ENCODE data around the gene TRAF5.
"Not testable (repeated sequence)": the region's sequence is repeated elsewhere in the genome, so short reads cannot be mapped to it uniquely, and the experiment has no call there.

Gene TRAF5

DNA sequence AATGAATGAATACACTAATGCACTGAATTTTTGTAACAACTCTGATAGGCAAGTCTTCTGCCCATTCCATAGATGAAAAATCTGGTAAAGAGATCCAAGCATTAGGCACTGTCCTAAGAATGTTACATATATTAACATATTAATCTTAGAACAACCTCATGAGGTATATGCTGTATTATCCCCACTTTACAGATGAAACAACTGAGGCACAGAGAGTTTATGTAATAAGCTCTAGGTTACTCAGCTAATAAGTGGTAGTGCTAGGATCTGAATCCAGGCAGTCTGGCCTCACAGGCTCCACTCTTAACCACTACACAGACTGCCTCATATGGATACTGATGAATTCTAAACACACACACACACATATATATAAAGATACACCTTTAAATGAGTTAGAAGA is 52.8 kb downstream of the TRAF5 start:
- no peak for DNase-seq (ENCODE audit: low spot score)
- in situ Hi-C loops (cut with MboI; ENCODE audit: low pct_unique_long_range_greater_than_20kb, low sequenced_read_pairs, unreplicated experiment), result no loop called here
- TF ChIP-seq, protein P1, sequence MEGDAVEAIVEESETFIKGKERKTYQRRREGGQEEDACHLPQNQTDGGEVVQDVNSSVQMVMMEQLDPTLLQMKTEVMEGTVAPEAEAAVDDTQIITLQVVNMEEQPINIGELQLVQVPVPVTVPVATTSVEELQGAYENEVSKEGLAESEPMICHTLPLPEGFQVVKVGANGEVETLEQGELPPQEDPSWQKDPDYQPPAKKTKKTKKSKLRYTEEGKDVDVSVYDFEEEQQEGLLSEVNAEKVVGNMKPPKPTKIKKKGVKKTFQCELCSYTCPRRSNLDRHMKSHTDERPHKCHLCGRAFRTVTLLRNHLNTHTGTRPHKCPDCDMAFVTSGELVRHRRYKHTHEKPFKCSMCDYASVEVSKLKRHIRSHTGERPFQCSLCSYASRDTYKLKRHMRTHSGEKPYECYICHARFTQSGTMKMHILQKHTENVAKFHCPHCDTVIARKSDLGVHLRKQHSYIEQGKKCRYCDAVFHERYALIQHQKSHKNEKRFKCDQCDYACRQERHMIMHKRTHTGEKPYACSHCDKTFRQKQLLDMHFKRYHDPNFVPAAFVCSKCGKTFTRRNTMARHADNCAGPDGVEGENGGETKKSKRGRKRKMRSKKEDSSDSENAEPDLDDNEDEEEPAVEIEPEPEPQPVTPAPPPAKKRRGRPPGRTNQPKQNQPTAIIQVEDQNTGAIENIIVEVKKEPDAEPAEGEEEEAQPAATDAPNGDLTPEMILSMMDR (IDR thresholded peaks at IDR 0.05; ENCODE audit: extremely low read depth, insufficient read depth, missing control alignments), result no peak

DNA sequence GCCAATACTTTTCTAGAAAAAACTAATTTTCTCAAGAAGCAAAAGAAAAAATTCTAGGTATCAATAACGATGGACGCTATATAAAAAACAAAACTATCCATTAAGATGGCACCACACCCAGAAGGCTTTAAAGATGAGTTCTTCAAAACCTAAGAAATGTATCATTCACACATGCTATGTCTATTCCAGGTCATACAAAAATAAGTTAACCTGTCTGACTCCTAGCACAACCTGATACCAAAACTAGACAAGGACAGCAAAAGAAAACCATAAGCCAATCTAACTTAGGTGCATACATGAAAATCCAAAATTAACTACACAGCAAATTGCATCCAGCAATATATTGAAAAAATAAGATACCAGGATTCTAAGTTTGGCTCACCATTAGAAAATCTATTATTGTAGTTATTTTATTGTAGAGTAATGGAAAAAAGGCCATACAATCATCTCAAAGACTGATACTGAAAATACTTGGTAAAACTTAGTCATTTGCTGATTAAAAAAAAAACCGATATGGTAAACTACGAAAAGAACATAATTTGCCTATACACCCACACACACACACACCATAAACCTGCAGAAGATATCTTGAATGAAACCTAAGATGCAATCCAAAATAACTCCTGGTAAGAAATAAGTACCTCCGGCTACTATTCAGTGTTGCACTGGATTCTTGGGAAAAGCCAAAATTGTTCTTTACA is 55.0 kb downstream of the TRAF5 start:
- DNase-seq (ENCODE audit: low spot score), result peak; percentile 51
- TF ChIP-seq, protein P1 (IDR thresholded peaks at IDR 0.05; ENCODE audit: extremely low read depth, insufficient read depth, missing control alignments), result no peak
- in situ Hi-C loops (cut with MboI; ENCODE audit: low pct_unique_long_range_greater_than_20kb, low sequenced_read_pairs, unreplicated experiment), result no loop called here

DNA sequence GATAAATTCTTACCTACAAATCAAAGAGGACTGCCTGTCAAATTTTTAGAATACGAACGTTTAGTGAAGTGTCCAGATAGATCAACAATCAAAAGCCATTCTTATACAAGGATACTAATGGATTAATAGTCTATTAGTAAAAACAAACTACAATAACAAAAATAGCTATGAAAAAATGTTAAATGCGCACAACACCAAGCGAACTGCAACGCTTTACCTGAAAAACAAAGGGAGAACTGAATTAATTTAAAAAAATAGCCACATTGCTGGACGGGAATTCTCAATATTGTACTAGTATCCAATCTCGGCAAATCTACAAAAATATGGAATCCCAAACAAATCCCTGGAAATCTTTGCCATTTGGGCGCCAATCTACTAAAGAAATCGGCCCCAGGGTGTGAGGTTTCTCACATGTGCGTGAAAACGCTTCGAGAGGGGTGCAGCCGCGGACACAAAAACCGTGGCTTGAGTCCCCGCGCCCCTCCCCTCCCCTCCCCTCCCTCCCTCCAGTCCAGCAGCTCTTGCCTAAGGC is 55.6 kb downstream of the TRAF5 start:
- in situ Hi-C loops (cut with MboI; ENCODE audit: low pct_unique_long_range_greater_than_20kb, low sequenced_read_pairs, unreplicated experiment), result no loop called here
- no peak for DNase-seq (ENCODE audit: low spot score)
- TF ChIP-seq, protein P1 (IDR thresholded peaks at IDR 0.05; ENCODE audit: extremely low read depth, insufficient read depth, missing control alignments), result no peak

DNA sequence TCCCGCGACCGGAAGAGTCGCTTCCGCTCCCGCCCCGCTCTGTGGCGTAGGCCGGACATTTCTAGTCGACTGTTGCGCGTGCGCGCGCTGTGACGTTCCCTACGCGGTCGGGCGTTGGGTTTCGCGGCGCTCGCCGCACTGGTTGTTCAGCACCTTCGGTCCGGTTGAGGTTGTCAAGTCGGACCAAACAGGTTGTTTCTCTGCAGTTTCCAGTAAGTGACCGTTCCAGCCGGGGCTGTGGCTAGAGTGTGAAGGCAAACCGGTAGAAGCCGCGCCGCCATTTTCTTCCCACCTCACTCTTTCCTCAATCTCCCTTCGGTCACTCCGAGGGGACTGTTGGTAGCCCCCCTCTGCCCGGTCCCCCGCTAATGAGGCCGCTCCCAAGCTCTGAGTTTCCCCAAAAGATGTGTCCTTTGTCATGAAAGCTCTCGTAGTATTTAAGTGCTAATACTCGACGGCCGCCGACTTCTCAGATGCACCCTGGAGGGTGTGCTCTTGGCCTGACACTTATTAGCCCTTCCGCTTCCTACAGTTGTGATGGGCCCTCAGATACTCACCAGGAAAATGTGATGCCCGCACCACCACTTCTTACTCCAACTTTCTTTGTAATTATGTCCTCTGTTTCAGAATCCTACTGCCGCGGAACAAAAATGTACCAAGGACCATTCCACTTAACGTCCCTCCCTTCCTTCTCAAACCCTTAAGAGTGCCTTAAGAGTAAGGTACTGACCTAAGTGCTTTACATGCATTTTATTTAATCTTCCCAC is 56.3 kb downstream of the TRAF5 start:
- TF ChIP-seq, protein P1 (IDR thresholded peaks at IDR 0.05; ENCODE audit: extremely low read depth, insufficient read depth, missing control alignments), result no peak
- peak; percentile 86 for DNase-seq (ENCODE audit: low spot score)
- in situ Hi-C loops (cut with MboI; ENCODE audit: low pct_unique_long_range_greater_than_20kb, low sequenced_read_pairs, unreplicated experiment), result no loop called here

DNA sequence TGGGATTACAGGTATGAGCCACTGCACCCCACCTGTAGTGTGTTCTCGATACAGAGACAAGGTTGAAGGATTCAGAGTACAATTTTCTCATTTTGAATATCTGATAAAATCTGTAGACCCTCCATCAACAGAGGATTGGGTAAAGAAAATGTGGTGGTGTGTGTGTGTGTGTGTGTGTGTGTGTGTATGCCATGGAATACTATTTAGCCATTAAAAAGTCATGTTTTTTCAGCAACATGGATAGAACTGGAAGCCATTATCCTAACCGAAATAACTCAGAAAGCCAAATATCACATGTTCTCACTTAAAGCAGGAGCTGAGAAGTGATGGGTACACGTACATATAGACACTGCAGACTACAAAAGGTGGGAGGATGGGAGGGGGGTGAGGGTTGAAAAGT is 57.9 kb downstream of the TRAF5 start:
- in situ Hi-C loops (cut with MboI; ENCODE audit: low pct_unique_long_range_greater_than_20kb, low sequenced_read_pairs, unreplicated experiment), result no loop called here

DNA sequence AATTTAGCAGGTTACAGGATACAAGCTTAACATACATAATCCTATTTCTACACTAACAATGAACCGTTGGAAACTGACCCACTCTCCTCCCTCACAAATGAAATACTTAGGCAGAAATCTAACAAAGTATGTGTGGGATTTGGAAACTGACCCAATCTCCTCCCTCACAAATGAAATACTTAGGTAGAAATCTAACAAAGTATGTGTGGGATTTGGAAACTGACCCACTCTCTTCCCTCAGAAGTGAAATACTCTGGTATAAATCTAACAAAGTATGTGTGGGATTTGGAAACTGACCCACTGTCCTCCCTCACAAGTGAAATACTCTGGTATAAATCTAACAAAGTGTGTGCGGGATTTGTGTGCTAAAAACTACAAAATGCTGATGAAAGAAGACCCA is 60.3 kb downstream of the TRAF5 start:
- no peak for DNase-seq (ENCODE audit: low spot score)
- TF ChIP-seq, protein P1 (IDR thresholded peaks at IDR 0.05; ENCODE audit: extremely low read depth, insufficient read depth, missing control alignments), result no peak
- in situ Hi-C loops (cut with MboI; ENCODE audit: low pct_unique_long_range_greater_than_20kb, low sequenced_read_pairs, unreplicated experiment), result no loop called here

More for the DNA sequence above, 57.9 kb downstream of the TRAF5 start:
- TF ChIP-seq, protein P1 (IDR thresholded peaks at IDR 0.05; ENCODE audit: extremely low read depth, insufficient read depth, missing control alignments), result no peak
- DNase-seq (ENCODE audit: low spot score), result no peak

DNA sequence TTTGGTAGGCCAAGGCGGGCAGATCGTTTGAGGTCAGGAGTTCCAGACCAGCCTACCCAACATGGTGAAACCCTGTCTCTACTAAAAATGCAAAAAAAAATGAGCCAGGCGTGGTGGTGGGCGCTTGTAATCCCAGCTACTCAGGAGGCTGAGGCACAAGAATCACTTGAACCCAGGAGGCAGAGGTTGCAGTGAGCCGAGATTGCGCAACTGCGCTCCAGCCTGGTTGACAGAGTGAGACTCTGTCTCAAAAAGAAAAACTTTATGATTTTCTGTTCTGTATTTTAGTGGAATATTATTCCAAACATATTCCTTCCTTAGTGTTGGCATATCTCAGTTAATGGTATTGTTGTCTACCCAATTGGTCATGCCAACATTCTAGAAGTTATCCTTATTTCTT is 64.2 kb downstream of the TRAF5 start:
- in situ Hi-C loops (cut with MboI; ENCODE audit: low pct_unique_long_range_greater_than_20kb, low sequenced_read_pairs, unreplicated experiment); DNase-seq (ENCODE audit: low spot score): not testable (repeated sequence)

Data from GM13977 (cell line).